GM19455 (cell line): ENCODE results near the gene NEK4.
"Not testable (repeated sequence)": the region's sequence is repeated elsewhere in the genome, so short reads cannot be mapped to it uniquely, and the experiment has no call there.

Experiments
- ATAC-seq: cut with Tn5 transposase; IDR thresholded peaks from one replicate; pipeline ENCODE4 v1.9.1; 2021; ENCODE audit not compliant: unreplicated experiment

The NEK4 gene

DNA sequence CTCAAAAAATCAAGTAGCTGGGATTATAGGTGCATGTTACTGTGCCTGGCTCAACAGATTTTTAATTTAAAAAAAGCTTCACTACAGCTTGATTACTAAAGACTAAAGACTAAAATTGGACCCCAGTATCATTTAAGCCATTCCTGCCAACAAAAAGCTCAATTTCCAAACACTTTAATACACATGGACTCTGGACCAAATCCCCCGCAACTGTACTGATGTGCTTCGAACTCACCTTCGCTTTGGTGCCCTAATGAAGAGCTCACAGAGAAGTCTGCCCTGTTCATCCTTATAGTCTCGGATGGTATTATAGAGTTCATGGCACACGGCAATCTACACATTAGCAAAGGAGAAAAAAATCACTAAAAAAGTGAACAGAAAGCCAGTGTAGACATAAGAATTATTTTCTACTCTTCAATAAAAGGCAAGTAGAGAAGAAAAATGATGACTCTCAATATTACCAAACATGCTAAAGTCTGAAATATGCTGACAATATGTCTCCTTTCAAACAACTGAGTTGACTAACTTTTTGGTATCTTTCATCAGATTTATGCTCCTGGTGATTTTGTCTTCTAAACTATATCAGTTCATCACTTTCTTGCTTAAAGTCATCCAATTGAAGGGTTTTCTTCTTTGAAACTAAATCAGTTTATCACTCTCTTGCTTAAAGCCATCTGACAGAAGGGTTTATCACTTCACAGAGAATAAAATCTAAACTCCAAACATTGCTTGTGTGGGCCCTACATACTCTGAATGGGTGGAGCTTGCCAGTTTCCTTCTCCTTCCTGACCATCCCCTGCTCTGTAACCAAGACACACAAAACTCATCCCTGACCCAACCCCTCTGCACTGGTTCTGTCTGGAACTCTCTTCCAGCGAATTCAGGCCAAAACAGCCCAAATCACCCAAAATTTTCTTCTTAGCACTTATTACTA, 92.2 kb downstream of the NEK4 start:
- ATAC-seq = no peak

DNA sequence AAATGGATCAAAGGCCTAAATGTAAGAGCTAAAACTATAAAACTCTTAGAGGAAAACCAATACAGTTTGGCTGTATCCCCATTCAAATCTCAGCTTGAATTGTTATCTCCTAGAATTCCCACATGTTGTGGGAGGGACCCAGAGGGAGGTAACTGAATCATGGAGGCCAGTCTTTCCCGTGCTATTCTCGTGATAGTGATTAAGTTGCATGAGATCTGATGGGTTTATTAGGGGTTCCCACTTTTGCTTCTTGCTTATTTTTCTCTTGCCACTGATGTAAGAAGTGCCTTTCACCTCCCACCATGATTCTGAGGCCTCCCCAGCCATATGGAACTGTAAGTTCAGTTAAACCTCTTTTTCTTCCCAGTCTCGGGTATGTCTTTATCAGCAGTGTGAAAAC, 94.5 kb downstream of the NEK4 start:
- ATAC-seq = not testable (repeated sequence)

DNA sequence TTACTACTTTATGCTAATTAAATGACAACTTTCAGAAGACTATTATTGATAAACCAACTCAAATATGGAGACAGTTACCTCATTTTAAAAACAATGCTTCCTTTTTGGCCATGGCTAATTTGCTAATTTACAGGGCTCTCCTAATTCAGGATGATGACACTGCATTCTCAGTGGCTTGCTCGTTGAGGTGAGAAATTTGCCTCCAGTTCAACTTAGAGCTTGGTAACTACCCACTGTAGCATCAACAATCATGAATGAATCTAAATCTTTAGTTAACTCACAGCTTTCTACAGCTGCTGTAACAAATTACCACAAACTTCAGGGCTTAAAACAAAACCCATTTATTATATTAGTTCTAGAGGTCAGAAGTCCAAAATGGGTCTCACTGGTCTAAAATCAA, 99.1 kb downstream of the NEK4 start:
- no peak for ATAC-seq

DNA sequence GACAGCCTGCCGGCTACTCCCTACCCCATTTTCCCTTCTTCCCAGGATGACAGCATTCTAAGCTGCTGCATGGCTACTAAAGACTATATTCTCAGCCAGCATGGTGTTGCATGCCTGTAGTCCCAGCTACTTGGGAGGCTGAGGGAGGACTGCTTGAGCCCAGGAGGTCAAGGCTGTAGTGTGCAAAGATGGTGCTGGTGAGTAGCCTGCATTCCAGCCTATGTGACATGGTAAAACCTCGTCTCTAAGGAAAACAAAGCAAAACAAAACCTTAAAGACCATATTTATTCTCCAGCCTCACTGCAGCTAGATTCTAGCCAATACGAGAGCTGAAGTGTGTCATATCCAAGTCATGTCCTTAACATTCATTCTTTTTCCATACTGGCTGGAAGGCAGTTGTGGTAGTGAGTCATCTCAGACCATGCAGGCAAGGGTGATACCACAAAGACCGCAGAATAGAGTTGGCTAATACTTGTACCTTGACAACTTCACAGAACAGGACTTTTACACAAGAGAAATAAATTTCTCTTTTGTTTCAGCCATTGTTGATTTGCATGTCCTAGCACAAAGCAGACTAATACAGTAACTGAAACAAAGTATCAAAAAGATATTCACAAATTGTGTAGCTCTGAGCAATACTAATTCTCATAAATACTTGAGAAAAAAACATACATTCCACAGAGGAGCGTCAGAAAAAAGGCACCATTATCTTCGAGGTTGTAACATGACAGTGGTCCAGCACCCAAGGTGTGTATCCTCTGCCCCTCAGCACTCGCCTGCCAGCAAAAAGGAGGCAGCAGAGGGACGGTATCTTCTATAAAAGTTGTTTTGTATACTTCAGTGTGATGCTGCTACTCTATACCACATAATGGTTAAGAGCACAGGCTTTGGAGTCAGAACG, 99.9 kb downstream of the NEK4 start:
- ATAC-seq = peak; percentile 85

DNA sequence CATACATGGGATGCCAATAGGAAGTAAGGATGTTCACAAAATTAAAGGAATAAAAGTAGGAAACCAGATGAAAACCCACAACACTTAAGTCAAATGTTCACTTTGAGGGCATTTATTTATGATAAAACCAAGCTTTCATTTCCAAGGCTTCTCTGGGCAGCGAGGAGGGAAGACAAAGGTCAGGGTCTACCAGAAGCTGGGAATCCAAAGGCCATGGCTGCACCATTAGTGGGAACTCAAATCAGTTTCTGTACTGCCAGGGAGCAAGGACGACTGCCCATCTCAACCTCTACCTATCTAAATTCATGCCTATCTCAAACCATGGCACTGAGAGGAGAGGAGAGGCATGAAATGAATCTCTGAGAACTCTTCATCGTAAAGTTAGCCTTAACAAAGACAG, 107.6 kb downstream of the NEK4 start:
- no peak for ATAC-seq

DNA sequence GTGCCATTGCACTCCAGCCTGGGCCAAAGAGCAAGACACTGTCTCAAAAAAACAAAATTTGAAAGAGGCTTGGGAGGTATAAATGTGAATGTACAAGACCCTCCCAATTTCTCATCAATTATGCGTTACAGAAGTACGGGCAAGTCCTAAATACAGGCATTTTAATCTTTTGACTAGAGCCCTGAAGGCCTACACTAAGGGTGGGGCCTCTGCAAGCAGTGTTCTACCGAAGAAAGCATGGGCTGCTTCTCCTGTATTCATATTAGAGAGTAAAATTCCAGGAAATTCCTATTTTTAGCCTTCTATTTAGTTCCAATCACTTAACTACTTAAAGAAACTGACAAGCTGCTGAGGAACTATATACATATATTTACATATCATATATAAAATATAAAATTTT, 110.7 kb downstream of the NEK4 start:
- ATAC-seq = no peak
